ENCODE measurements around the gene SVOPL.

GRCh38 chr7:138666385-138666784, 34.8 kb downstream of the SVOPL start:
- TF ChIP-seq CTCF (IDR thresholded peaks at IDR 0.05; ENCODE audit: low read depth, low read length), result no peak
- TF ChIP-seq POLR2A (IDR thresholded peaks at IDR 0.05; ENCODE audit: extremely low read depth, insufficient read length), result no peak
- no peak for TF ChIP-seq MYC (IDR thresholded peaks at IDR 0.05; ENCODE audit: low read depth, low read length)
